Epidermal melanocyte (primary cell): ENCODE results near the gene NRGN.
"Not testable (repeated sequence)": the region's sequence is repeated elsewhere in the genome, so short reads cannot be mapped to it uniquely, and the experiment has no call there.

Source experiments
- DNase-seq: peaks from one replicate; pipeline ENCODE4 v3.0.0; 2011; ENCODE audit warnings: low spot score; ENCODE audit not compliant: insufficient read length

NRGN gene

GRCh38 chr11:124757320-124757719, 17.6 kb downstream of the NRGN start:
- DNase-seq, result no peak

- DNase-seq, result peak; percentile 71
These were observed 18.9 kb downstream of the NRGN start for GRCh38 chr11:124758355-124759265.

- no peak for DNase-seq
These were observed 19.8 kb downstream of the NRGN start for GRCh38 chr11:124759266-124760204.

GRCh38 chr11:124760205-124760652, 20.5 kb downstream of the NRGN start:
- no peak for DNase-seq

GRCh38 chr11:124760806-124761205, 21.1 kb downstream of the NRGN start:
- DNase-seq, result no peak

- no peak for DNase-seq
These were observed 21.8 kb downstream of the NRGN start for GRCh38 chr11:124761301-124762104.

- no peak for DNase-seq
These were observed 22.4 kb downstream of the NRGN start, which contains the start of gene ESAM for GRCh38 chr11:124762105-124762623. Gene ESAM (minus strand): TSS chr11:124762290. CDS start chr11:124762154, 136 bp downstream.

- no peak for DNase-seq
These were observed 22.9 kb downstream of the NRGN start for GRCh38 chr11:124762624-124763155.

- DNase-seq, result no peak
These were observed 23.6 kb downstream of the NRGN start for GRCh38 chr11:124763156-124763947.

GRCh38 chr11:124766156-124766555, 26.4 kb downstream of the NRGN start:
- no peak for DNase-seq

- no peak for DNase-seq
These were observed 29.2 kb downstream of the NRGN start for GRCh38 chr11:124768914-124769313.

- no peak for DNase-seq
These were observed 30.3 kb downstream of the NRGN start for GRCh38 chr11:124769806-124770774.

GRCh38 chr11:124770959-124771358, 31.2 kb downstream of the NRGN start:
- DNase-seq, result not testable (repeated sequence)

GRCh38 chr11:124776865-124777645, 37.3 kb downstream of the NRGN start:
- no peak for DNase-seq

GRCh38 chr11:124778281-124778680, 38.5 kb downstream of the NRGN start:
- DNase-seq, result no peak

GRCh38 chr11:124779568-124779967, 39.8 kb downstream of the NRGN start:
- no peak for DNase-seq

GRCh38 chr11:124783002-124783401, 43.3 kb downstream of the NRGN start:
- no peak for DNase-seq

- DNase-seq, result no peak
These were observed 44.3 kb downstream of the NRGN start for GRCh38 chr11:124784051-124784450.
